IPS-18c (cell line): ENCODE measurements around the gene TDRD10.

Experiments
- H3K4me3 ChIP-seq: 2 replicates; pipeline ENCODE4 v1.7.0; 2013; ENCODE audit warnings: low read depth, mild to moderate bottlenecking, low read length, moderate library complexity; ENCODE audit not compliant: insufficient read depth
- H3K9me3 ChIP-seq: one replicate; pipeline ENCODE4 v1.6.1; 2013; ENCODE audit warnings: mild to moderate bottlenecking, low read length, moderate library complexity; ENCODE audit not compliant: control insufficient read depth, insufficient read depth

TDRD10 gene

GRCh38 chr1:154502066-154502743 is at the start of gene TDRD10, which contains the start of gene SHE:
TDRD10 (plus strand) TSS chr1:154502219; CDS start chr1:154506904, 4,685 bp downstream.
SHE (minus strand) TSS chr1:154502412; CDS start chr1:154502026, 386 bp downstream.
- Histone ChIP-seq H3K4me3 (peak within 1 kb of the TSS; percentile 49), H3K9me3 (peaks cover 8% of the 10 kb centered on the region)

DNA sequence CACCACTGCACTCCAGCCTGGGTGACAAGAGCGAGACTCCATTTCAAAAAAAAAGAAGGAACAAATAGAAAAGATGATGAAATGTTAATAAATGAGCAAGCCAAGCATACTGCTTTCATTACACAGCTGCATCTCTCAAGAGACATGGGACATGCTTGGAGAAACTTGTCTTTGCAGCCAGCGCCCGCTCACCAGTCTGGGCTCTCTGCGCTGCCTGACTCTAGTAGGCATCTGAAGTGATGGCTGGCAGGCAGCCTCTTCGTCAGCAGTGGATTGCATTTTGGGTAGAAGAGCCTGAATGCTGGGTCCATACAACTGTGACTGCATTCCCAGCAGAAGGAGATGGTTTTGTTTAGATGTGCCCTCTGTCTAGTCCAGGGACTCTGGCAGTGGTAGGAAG is 48.9 kb upstream of the TDRD10 start:
- no peak overlapping the region for H3K4me3 ChIP-seq

DNA sequence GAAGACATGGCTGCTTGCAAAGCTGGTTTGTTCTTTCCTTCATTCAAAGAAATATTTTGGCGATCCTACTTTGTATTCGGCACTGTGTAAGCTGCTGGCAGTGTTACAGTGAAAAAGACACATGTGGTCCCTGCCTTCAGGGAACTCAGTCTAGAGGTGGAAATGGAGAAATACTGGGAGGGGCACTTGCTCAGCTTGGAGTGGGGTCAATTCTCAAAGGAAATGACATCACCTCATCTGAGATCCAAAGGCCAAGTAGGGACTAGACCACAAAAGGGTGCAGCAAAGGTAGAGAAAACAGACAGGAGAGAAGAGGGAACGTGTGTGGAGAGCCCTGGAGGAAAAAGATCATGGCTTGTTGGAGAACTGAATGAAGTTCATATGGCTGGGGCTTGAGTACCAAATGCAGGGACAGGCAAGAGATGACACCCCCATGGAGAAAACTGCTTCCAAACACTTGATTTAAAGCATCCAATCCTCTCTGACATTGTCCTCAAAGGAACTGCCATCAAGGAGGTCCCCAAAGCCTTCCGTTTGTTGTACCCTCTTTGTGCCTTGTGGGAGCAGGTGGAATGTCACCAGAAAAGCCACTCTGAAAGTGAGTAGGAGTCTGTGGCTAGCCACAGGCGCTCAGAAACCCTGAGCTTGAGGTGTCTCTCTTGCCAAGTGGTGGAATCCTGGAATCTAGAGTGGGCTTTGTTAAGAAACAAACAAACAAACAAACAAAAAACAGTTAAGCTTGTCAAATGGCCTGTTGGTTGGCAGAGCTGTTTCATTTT is 48.3 kb upstream of the TDRD10 start:
- Histone ChIP-seq H3K9me3 (no peaks in the 10 kb centered on the region), H3K4me3 (no peak overlapping the region)

More for the DNA sequence above, 48.9 kb upstream of the TDRD10 start:
- no peaks in the 10 kb centered on the region for H3K9me3 ChIP-seq

DNA sequence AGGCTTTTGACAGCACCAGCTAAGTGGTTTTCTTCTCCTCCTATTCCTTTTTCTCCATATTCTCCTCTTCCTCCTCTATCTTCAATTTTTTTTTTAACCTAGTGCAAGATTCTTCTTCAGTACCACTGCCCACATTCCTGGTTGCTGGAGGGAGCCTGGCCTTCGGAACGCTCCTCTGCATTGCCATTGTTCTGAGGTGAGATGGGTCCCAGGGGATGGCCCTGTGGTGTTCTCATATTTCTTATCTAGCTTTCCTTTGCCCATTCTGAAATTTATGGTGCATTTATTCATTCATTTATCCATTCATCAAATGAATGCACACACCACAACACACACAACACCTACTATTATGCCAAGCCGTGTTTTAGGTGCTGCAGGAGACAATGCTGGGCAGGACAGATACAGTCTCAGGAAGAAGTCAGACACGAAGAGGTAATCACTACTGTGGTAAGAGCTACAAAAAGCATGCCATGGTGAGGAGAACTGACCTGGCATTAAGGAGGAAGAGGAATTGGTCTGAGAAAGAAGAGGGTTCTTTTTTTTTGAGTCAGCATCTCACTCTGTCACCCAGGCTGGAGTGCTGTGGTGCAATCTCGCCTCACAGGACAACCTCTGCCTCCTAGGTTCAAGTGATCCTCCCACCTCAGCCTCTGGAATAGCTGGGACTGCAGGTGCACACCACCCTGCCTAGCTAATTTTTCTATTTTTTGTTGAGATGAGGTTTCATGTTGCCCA is 47.5 kb upstream of the TDRD10 start:
- Histone ChIP-seq H3K9me3 (no peaks in the 10 kb centered on the region), H3K4me3 (no peak overlapping the region)

DNA sequence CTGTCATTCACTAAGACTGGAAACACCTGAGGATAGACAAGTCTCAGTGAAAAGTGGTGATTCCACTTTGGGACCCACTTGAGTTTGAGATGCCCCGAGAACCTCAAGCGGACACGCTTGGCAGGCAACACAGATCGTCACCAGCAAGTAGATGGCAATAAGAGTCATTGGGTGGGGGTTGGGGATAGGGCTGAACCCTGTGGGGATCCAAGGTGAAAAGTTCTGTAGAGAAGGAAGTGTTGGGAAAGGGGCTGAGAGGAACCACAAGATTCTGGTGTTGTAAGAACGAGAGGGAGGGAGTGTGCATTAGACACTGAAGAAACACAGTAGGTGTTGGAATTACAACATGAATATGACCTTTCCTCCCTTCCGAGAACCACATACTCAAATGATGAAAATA is 45.4 kb upstream of the TDRD10 start:
- Histone ChIP-seq H3K9me3 (no peaks in the 10 kb centered on the region), H3K4me3 (no peak overlapping the region)

GRCh38 chr1:154459080-154459479 is 42.9 kb upstream of the TDRD10 start:
- Histone ChIP-seq H3K9me3 (no peaks in the 10 kb centered on the region), H3K4me3 (no peak overlapping the region)

DNA sequence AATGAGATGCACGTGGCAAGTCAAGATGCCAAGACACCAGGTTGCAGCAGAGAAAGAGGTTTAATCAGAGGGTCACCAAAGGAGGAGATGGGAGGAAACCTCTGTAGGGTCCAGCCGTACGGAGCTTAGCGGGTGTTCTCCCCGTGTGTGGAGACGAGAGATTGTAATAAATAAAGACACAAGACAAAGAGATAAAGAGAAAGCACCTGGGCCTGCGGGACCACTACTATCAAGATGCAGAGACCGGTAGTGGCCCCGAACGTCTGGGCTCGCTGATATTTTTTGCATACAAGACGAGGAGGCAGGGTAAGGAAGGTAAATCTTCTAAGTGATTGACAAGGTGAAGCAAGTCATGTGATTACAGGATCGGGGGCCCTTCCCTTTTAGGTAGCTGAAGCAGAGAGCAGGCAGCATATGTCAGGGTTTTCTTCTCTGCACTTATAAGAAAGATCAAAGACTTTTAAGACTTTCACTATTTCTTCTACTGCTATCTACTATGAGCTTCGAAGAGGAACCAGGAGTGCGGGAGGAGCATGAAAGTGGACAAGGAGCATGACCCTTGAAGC is 41.2 kb upstream of the TDRD10 start:
- Histone ChIP-seq H3K9me3 (no peaks in the 10 kb centered on the region), H3K4me3 (no peak overlapping the region)

GRCh38 chr1:154463512-154463990 is 38.5 kb upstream of the TDRD10 start:
- no peaks in the 10 kb centered on the region for H3K9me3 ChIP-seq

DNA sequence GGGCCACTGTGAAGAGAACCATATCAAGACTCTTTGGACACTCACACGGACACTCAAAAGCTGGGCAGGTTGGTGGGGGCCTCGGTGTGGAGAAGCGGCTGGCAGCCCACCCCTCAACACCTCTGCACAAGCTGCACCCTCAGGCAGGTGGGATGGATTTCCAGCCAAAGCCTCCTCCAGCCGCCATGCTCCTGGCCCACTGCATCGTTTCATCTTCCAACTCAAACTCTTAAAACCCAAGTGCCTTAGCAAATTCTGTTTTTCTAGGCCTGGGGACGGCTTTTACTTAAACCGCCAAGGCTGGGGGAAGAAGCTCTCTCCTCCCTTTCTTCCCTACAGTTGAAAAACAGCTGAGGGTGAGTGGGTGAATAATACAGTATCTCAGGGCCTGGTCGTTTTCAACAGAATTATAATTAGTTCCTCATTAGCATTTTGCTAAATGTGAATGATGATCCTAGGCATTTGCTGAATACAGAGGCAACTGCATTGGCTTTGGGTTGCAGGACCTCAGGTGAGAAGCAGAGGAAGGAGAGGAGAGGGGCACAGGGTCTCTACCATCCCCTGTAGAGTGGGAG is 36.3 kb upstream of the TDRD10 start:
- H3K9me3 ChIP-seq: no peaks in the 10 kb centered on the region
- no peak overlapping the region for H3K4me3 ChIP-seq

More at GRCh38 chr1:154463512-154463990, 38.5 kb upstream of the TDRD10 start:
- H3K4me3 ChIP-seq: no peak overlapping the region

- Histone ChIP-seq H3K4me3 (no peak overlapping the region), H3K9me3 (no peaks in the 10 kb centered on the region)
Observed at GRCh38 chr1:154466206-154466605, 35.8 kb upstream of the TDRD10 start.

GRCh38 chr1:154466921-154467417 is 35.0 kb upstream of the TDRD10 start:
- H3K9me3 ChIP-seq: no peaks in the 10 kb centered on the region
- H3K4me3 ChIP-seq: no peak overlapping the region

- no peaks in the 10 kb centered on the region for H3K9me3 ChIP-seq
- H3K4me3 ChIP-seq: no peak overlapping the region
Observed at GRCh38 chr1:154467434-154468102, 34.5 kb upstream of the TDRD10 start.

DNA sequence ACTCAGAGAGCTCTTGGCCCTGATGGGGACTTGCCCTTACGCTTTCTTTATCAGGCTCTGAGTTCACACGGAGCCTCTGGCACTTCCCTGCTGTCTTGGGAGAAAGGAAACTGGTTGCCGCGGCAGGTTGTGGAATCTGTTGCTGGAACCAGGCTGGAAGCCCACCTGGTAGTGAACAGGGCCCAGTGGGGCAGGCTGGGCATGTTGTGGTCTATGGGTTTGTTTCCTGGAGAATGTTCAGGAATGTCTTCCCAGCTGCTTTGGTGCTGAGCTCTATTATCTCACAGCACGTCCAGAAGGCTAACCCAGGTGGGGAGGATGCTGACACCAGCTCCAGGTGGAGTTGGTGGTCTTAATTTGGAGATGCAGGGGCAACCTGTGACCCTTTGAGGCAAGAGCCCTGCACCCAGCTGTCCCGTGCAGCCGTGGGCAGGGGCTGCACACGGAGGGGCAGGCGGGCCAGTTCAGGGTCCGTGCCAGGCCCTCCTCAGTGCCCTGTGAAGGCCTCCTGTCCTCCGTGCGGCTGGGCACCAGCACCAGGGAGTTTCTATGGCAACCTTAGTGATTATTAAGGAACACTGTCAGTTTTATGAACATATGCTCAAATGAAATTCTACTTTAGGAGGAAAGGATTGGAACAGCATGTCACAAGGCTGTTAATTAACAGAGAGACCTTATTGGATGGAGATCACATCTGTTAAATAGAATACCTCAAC is 33.3 kb upstream of the TDRD10 start:
- H3K4me3 ChIP-seq: no peak overlapping the region

DNA sequence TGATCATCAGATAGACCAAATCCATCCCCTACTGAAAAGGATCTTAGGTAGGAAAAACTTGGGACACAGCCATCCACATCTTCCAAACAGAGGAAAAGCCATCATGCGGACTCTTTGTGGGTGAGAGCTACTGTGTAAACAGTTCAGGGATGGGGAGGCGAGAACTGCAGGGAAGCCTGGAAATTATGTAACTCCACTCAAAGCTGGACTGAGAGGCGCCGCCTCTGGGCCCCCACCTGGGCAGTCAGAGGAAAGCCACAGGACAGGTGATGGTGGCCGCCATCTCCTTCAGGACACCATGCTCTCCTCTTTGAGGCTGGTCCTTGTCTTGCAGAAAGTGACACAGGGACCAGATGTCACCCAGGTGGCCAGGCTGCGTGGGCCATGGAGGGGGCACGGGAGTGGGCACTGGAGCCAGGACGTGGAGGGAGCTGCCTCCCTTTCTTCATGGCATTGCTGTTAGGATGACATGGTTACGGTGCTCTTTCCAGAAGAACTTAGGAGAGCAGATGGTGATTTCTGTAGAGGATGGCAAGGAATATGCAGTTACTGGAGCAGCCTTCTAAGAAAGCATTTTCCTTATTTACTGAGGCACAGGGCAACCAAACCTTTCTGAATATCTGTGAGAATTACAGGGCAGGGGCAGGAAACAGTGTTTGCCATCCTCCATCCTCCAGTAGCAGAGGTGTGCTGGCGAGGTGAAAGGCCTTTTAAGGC is 32.0 kb upstream of the TDRD10 start:
- H3K9me3 ChIP-seq: no peaks in the 10 kb centered on the region
- no peak overlapping the region for H3K4me3 ChIP-seq

More for the DNA sequence above, 33.3 kb upstream of the TDRD10 start:
- no peaks in the 10 kb centered on the region for H3K9me3 ChIP-seq

- Histone ChIP-seq H3K9me3 (no peaks in the 10 kb centered on the region), H3K4me3 (no peak overlapping the region)
Observed at GRCh38 chr1:154471304-154471703, 30.7 kb upstream of the TDRD10 start.
